Measurements from ENCODE around the gene RCN1. TPM values are rescaled to one million over a fixed set of nuclear protein-coding genes. Genes with fewer than 3 reads are reported as not detected.
"Not testable (repeated sequence)": the region's sequence is repeated elsewhere in the genome, so short reads cannot be mapped to it uniquely, and the experiment has no call there.

The RCN1 gene
- total and polyA plus RNA-seq, 2 donors from 2014 or later: 82.0 to 85.0 TPM

DNA sequence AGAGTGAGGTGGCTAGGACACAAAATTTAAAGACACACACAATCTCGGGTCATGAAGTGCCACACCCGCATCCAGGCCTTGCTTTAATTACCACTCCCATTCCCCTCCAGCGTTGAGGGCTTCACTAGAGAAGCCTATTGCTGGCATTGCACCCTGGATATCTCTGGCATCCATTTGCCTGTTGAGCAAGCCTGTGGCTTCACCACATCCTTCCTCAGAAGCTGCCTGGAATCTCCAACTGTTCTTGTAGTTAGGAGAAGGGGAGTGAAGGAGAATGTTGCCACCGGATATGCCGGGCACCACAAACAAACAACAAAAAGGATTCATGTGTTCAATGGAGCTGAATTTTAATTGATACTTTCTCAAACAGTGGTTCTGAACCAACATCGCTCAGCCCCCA, 34.4 kb upstream of the RCN1 start:
- FAIRE-seq (no peak), DNase-seq (no peak)
- Histone ChIP-seq H3K9ac (ENCODE audit: low read length in 3 of 3) (no peak overlapping the region), H3K9me3 (ENCODE audit: control insufficient read depth in 2 of 3, insufficient read depth in 1 of 3, low read length in 3 of 3) (no peaks in the 10 kb centered on the region), H3K4me3 (ENCODE audit: low read length in 3 of 3) (no peak overlapping the region), H3K36me3 (ENCODE audit: control insufficient read depth in 2 of 3, insufficient read depth in 3 of 3, low read length in 3 of 3) (no peaks in the 10 kb centered on the region), H3K4me1 (ENCODE audit: control insufficient read depth in 2 of 3, insufficient read depth in 2 of 3, low read depth in 1 of 3, low read length in 3 of 3) (no peaks in the 10 kb centered on the region), H3K27ac (ENCODE audit: low read depth in 2 of 2, low read length in 2 of 2) (no peak overlapping the region), H3K27me3 (ENCODE audit: control insufficient read depth, insufficient read depth, low read length) (no peaks in the 10 kb centered on the region)
- TF ChIP-seq, protein P1, sequence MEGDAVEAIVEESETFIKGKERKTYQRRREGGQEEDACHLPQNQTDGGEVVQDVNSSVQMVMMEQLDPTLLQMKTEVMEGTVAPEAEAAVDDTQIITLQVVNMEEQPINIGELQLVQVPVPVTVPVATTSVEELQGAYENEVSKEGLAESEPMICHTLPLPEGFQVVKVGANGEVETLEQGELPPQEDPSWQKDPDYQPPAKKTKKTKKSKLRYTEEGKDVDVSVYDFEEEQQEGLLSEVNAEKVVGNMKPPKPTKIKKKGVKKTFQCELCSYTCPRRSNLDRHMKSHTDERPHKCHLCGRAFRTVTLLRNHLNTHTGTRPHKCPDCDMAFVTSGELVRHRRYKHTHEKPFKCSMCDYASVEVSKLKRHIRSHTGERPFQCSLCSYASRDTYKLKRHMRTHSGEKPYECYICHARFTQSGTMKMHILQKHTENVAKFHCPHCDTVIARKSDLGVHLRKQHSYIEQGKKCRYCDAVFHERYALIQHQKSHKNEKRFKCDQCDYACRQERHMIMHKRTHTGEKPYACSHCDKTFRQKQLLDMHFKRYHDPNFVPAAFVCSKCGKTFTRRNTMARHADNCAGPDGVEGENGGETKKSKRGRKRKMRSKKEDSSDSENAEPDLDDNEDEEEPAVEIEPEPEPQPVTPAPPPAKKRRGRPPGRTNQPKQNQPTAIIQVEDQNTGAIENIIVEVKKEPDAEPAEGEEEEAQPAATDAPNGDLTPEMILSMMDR (IDR thresholded peaks at IDR 0.05; ENCODE audit: borderline replicate concordance, extremely low read depth, insufficient read depth): no peak
- intact Hi-C loops (cut with DNase I): no loop called here

DNA sequence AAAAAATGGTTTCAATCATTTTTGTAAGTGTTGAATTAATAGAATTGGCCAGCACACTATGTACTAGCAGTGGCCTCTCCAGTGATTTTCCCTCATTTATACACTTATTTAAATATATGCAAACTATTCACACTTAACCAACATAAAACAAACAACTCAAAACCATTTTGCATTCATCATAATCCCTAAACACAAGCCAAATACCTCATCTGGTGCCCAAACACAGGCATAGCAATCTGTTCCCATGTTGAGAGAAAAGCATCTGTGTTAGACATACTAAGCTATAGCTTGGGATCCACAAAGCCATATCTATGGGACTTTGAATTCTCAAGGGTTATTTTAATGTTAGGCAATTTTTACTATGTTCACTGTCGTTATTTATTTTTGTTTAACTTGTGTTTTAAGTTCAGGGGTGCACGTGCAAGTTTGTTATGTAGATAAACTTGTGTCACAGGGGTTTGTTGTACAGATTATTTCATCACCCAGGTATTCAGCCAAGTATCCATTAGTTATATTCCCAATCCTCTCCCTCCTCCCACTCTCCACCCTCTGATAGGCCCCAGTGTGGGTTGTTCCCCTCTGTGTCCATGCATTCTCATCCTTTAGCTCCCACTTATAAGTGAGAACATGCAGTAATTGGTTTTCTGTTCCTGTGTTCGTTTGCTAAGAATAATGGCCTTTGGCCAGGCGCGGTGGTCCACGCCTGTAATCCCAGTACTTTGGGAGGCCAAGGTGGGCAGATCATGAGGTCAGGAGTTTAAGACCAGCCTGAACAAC, 31.0 kb upstream of the RCN1 start:
- no peak for DNase-seq
- no peak overlapping the region for H3K4me3 ChIP-seq (ENCODE audit: low read length in 3 of 3)
- intact Hi-C loops (cut with DNase I): no loop called here
- H3K9ac ChIP-seq (ENCODE audit: low read length in 3 of 3): no peak overlapping the region
- FAIRE-seq: no peak
- H3K27ac ChIP-seq (ENCODE audit: low read depth in 2 of 2, low read length in 2 of 2): no peak overlapping the region
- H3K36me3 ChIP-seq (ENCODE audit: control insufficient read depth in 2 of 3, insufficient read depth in 3 of 3, low read length in 3 of 3): no peaks in the 10 kb centered on the region
- H3K4me1 ChIP-seq (ENCODE audit: control insufficient read depth in 2 of 3, insufficient read depth in 2 of 3, low read depth in 1 of 3, low read length in 3 of 3): no peaks in the 10 kb centered on the region
- TF ChIP-seq, protein P1 (IDR thresholded peaks at IDR 0.05; ENCODE audit: borderline replicate concordance, extremely low read depth, insufficient read depth): no peak
- H3K27me3 ChIP-seq (ENCODE audit: control insufficient read depth, insufficient read depth, low read length): no peaks in the 10 kb centered on the region
- H3K9me3 ChIP-seq (ENCODE audit: control insufficient read depth in 2 of 3, insufficient read depth in 1 of 3, low read length in 3 of 3): no peaks in the 10 kb centered on the region

DNA sequence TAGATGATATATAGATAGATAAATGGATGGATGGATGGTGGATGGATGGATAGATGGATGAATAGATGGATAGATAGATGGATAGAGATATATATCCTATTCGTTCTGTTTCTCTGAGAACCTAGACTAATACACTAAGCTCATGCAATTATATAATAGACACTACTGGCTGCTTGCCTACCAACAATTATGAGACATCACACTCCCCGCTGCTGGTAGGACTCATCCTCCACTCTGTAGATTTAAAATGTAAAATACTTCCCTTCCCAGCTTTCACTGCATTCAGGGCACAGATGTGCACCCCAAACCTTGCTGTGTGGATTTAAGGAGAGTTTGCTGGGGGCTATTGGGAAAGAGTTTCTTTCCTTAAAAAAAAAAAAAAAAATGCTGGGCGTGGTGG, 28.3 kb upstream of the RCN1 start:
- no peak for DNase-seq
- Histone ChIP-seq H3K27me3 (ENCODE audit: control insufficient read depth, insufficient read depth, low read length) (no peaks in the 10 kb centered on the region), H3K27ac (ENCODE audit: low read depth in 2 of 2, low read length in 2 of 2) (no peak overlapping the region), H3K9ac (ENCODE audit: low read length in 3 of 3) (no peak overlapping the region), H3K36me3 (ENCODE audit: control insufficient read depth in 2 of 3, insufficient read depth in 3 of 3, low read length in 3 of 3) (no peaks in the 10 kb centered on the region), H3K4me3 (ENCODE audit: low read length in 3 of 3) (no peak overlapping the region), H3K9me3 (ENCODE audit: control insufficient read depth in 2 of 3, insufficient read depth in 1 of 3, low read length in 3 of 3) (no peaks in the 10 kb centered on the region), H3K4me1 (ENCODE audit: control insufficient read depth in 2 of 3, insufficient read depth in 2 of 3, low read depth in 1 of 3, low read length in 3 of 3) (no peaks in the 10 kb centered on the region)
- FAIRE-seq: no peak
- intact Hi-C loops (cut with DNase I): no loop called here
- TF ChIP-seq, protein P1 (IDR thresholded peaks at IDR 0.05; ENCODE audit: borderline replicate concordance, extremely low read depth, insufficient read depth): no peak

DNA sequence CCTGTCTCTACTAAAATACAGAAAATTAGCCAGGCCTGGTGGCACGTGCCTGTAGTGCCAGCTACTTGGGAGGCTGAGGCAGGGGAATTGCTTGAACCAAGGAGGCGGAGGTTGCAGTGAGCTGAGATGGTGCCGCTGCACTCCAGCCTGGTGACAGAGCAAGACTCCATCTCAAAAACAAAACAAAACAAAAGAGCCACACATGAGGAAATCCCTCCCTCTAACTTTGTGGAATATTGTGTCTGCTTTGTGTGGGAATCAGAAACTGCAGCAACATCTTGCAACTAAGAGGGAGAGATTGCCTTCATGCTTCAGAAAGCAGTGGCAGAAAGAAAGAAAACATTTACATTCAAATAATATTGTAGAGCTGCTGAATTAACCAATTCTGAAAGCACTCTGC, 27.8 kb upstream of the RCN1 start:
- H3K27ac ChIP-seq (ENCODE audit: low read depth in 2 of 2, low read length in 2 of 2); H3K9me3 ChIP-seq (ENCODE audit: control insufficient read depth in 2 of 3, insufficient read depth in 1 of 3, low read length in 3 of 3); H3K4me3 ChIP-seq (ENCODE audit: low read length in 3 of 3); H3K9ac ChIP-seq (ENCODE audit: low read length in 3 of 3); H3K36me3 ChIP-seq (ENCODE audit: control insufficient read depth in 2 of 3, insufficient read depth in 3 of 3, low read length in 3 of 3); DNase-seq; H3K4me1 ChIP-seq (ENCODE audit: control insufficient read depth in 2 of 3, insufficient read depth in 2 of 3, low read depth in 1 of 3, low read length in 3 of 3); FAIRE-seq; H3K27me3 ChIP-seq (ENCODE audit: control insufficient read depth, insufficient read depth, low read length); intact Hi-C loops (cut with DNase I): not testable (repeated sequence)

Data from kidney (tissue), 14 donors.